Naive thymus-derived CD8-positive, alpha-beta T cell (primary cell): Measurements from ENCODE around the gene HRH1. TPM values are rescaled to one million over a fixed set of nuclear protein-coding genes. Genes with fewer than 3 reads are reported as not detected.
"Not testable (repeated sequence)": the region's sequence is repeated elsewhere in the genome, so short reads cannot be mapped to it uniquely, and the experiment has no call there.

ENCODE experiments used
- ATAC-seq, 2 donors: fragments of 150-1000 bp; cut with Tn5 transposase in 1 of 2; sonication (Bioruptor Pico), chemical (Tn5 transposase) in 1 of 2; 1 replicate in 1 of 2; 2 replicates in 1 of 2; pipeline ENCODE4 v1.10.0; 2021; ENCODE audit warnings: mild to moderate bottlenecking in 2 of 2, moderate library complexity in 2 of 2
- POLR2A ChIA-PET: fragments of 350-600 bp; sonication (Branson Sonifier 250); formaldehyde crosslinking; loops from one replicate; lab custom pipeline; 2021; ENCODE audit warnings: antibody characterized with exemption; lab: Charles Lee
- DNase-seq, 10 donors: peaks; one replicate each; pipeline versions ENCODE4 v3.0.0 to v3.0.0-alpha.2; 2020 to 2022
- H3K27ac Mint-ChIP-seq, 10 donors: one replicate each; pipeline ENCODE4 v1.8.0; 2020 to 2022; ENCODE audit warnings: mild to moderate bottlenecking in 10 of 10, mixed read lengths in 10 of 10, moderate library complexity in 4 of 10, inconsistent platforms in 1 of 10
- H3K27me3 Mint-ChIP-seq, 5 donors: one replicate each; pipeline ENCODE4 v1.8.0; 2021 to 2022; ENCODE audit warnings: mixed read lengths in 5 of 5
- H3K36me3 Mint-ChIP-seq, 3 donors: one replicate each; pipeline ENCODE4 v1.8.0; 2020 to 2022; ENCODE audit warnings: mixed read lengths in 3 of 3, mild to moderate bottlenecking in 2 of 3, inconsistent platforms in 1 of 3
- H3K4me1 Mint-ChIP-seq, 4 donors: one replicate each; pipeline ENCODE4 v1.8.0; 2021 to 2022; ENCODE audit warnings: mixed read lengths in 4 of 4
- H3K4me3 Mint-ChIP-seq, 10 donors: one replicate each; pipeline ENCODE4 v1.8.0; 2020 to 2022; ENCODE audit warnings: mild to moderate bottlenecking in 10 of 10, mixed read lengths in 10 of 10, moderate library complexity in 6 of 10, inconsistent platforms in 1 of 10
- H3K9me3 Mint-ChIP-seq, 9 donors: one replicate each; pipeline ENCODE4 v1.8.0; 2020 to 2022; ENCODE audit warnings: mixed read lengths in 9 of 9, mild to moderate bottlenecking in 3 of 9, inconsistent platforms in 1 of 9, moderate library complexity in 1 of 9
- polyA plus RNA-seq, 3 donors: library from polyadenylated mRNA; unstranded; fragments of 300-500 nt; fragmentation: Illumina TruSeq; gene quantifications; one replicate each; pipeline ENCODE4 v1.2.3, GENCODE V29; 2021
- total RNA-seq, 8 experiments: library from RNA in 2 of 8; stranded (reverse) in 2 of 8; gene quantifications; one replicate each; pipeline ENCODE4 v1.2.3 and lab custom pipeline; 2021 to 2026

Gene HRH1
- total and polyA plus RNA-seq, 5 experiments from 2014 or later: not detected

- H3K27ac Mint-ChIP-seq, DNase-seq, H3K9me3 Mint-ChIP-seq, ATAC-seq, H3K4me3 Mint-ChIP-seq, H3K27me3 Mint-ChIP-seq, POLR2A ChIA-PET, H3K36me3 Mint-ChIP-seq, H3K4me1 Mint-ChIP-seq: not testable (repeated sequence)
These were observed 22.4 kb upstream of the HRH1 start for GRCh38 chr3:11131886-11132285.

- peaks cover 0 to 4% (median 0%) of the 10 kb centered on the region in 5 donors for H3K27me3 Mint-ChIP-seq
- no peaks in the 10 kb centered on the region for H3K36me3 Mint-ChIP-seq
- peaks cover 0 to 5% (median 0%) of the 10 kb centered on the region in 9 donors for H3K9me3 Mint-ChIP-seq
- H3K4me3 Mint-ChIP-seq: no peak overlapping the region
- POLR2A ChIA-PET: no interaction called here
- ATAC-seq: no peak
- H3K4me1 Mint-ChIP-seq: peaks cover 0 to 3% (median 0%) of the 10 kb centered on the region in 4 donors
- H3K27ac Mint-ChIP-seq: no peak overlapping the region
- no peak for DNase-seq
These were observed 21.4 kb upstream of the HRH1 start for GRCh38 chr3:11132861-11133260.

DNA sequence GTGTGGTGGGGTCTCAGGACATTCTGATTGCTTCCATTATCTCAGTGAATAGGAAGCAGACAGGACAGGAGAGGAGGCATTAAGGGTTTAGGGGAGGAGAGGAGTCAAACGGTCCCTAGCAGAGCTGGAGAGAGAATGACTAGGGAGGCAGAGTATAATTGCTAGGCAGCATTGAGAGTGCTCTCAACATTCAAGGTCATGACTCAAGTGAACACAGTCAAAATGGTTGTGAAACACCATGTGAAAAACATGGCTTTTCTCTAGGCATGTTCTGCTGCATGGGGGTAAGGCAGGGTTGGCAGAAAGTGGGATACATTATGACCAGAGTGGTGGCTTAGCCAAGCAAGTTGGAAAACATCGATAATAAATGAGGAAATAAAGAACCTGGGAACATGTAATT lies 19.5 kb upstream of the HRH1 start:
- ATAC-seq: no peak

DNA sequence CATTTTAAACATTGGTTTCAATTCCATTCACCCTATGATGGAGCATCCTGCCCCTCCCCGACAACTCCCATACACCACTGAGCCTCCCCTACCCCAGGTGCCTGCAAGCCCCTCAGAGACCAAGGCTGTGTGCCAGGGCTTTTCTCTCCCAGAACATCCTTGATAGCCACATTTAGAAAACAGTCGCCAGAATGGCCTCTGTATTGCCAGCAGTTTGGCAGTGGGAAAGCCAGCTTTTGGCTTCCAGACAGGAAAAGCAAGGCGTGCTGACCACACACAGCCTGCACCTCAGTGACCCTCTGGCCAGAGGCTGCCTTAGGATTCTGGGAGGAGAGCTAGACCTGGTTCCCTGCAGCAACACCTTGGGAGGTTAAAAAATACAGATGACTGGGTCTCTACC lies 18.2 kb upstream of the HRH1 start:
- Mint-ChIP-seq H3K4me3 (no peak overlapping the region), H3K36me3 (no peaks in the 10 kb centered on the region), H3K4me1 (peaks cover 7 to 18% (median 9%) of the 10 kb centered on the region in 4 donors), H3K27me3 (peaks cover 0 to 9% (median 5%) of the 10 kb centered on the region in 5 donors), H3K9me3 (peaks cover 0 to 5% (median 0%) of the 10 kb centered on the region in 9 donors), H3K27ac (no peak overlapping the region)
- DNase-seq (no peak), ATAC-seq (no peak)
- POLR2A ChIA-PET: no interaction called here

More for the DNA sequence above, 19.5 kb upstream of the HRH1 start:
- POLR2A ChIA-PET: no interaction called here
- Mint-ChIP-seq H3K4me1 (peaks cover 0 to 5% (median 2%) of the 10 kb centered on the region in 4 donors), H3K9me3 (peaks cover 0 to 5% (median 0%) of the 10 kb centered on the region in 9 donors), H3K4me3 (no peak overlapping the region), H3K36me3 (no peaks in the 10 kb centered on the region), H3K27ac (no peak overlapping the region), H3K27me3 (peaks cover 0 to 5% (median 4%) of the 10 kb centered on the region in 5 donors)
- DNase-seq: no peak

- H3K27me3 Mint-ChIP-seq: peaks cover 0 to 9% (median 5%) of the 10 kb centered on the region in 5 donors
- peaks cover 7 to 18% (median 9%) of the 10 kb centered on the region in 4 donors for H3K4me1 Mint-ChIP-seq
- DNase-seq (no peak), ATAC-seq (no peak)
- H3K36me3 Mint-ChIP-seq: no peaks in the 10 kb centered on the region
- H3K27ac Mint-ChIP-seq: no peak overlapping the region
- no peak overlapping the region for H3K4me3 Mint-ChIP-seq
- peaks cover 0 to 5% (median 0%) of the 10 kb centered on the region in 9 donors for H3K9me3 Mint-ChIP-seq
- POLR2A ChIA-PET: no interaction called here
These were observed 17.3 kb upstream of the HRH1 start for GRCh38 chr3:11136830-11137626.

- Mint-ChIP-seq H3K27me3 (peaks cover 0 to 10% (median 7%) of the 10 kb centered on the region in 5 donors), H3K9me3 (peaks cover 0 to 5% (median 0%) of the 10 kb centered on the region in 9 donors), H3K4me1 (peaks cover 7 to 18% (median 9%) of the 10 kb centered on the region in 4 donors), H3K4me3 (no peak overlapping the region), H3K36me3 (no peaks in the 10 kb centered on the region), H3K27ac (no peak overlapping the region)
- DNase-seq: no peak
- POLR2A ChIA-PET: no interaction called here
- ATAC-seq: no peak
These were observed 16.7 kb upstream of the HRH1 start for GRCh38 chr3:11137627-11137959.

- no peak overlapping the region for H3K27ac Mint-ChIP-seq
- H3K4me1 Mint-ChIP-seq: peaks cover 7 to 18% (median 9%) of the 10 kb centered on the region in 4 donors
- POLR2A ChIA-PET: no interaction called here
- H3K27me3 Mint-ChIP-seq: peaks cover 0 to 16% (median 12%) of the 10 kb centered on the region in 5 donors
- DNase-seq: no peak
- ATAC-seq: no peak
- H3K9me3 Mint-ChIP-seq: peaks cover 0 to 5% (median 0%) of the 10 kb centered on the region in 9 donors
- no peak overlapping the region for H3K4me3 Mint-ChIP-seq
- H3K36me3 Mint-ChIP-seq: no peaks in the 10 kb centered on the region
These were observed 15.9 kb upstream of the HRH1 start for GRCh38 chr3:11138371-11138770.

DNA sequence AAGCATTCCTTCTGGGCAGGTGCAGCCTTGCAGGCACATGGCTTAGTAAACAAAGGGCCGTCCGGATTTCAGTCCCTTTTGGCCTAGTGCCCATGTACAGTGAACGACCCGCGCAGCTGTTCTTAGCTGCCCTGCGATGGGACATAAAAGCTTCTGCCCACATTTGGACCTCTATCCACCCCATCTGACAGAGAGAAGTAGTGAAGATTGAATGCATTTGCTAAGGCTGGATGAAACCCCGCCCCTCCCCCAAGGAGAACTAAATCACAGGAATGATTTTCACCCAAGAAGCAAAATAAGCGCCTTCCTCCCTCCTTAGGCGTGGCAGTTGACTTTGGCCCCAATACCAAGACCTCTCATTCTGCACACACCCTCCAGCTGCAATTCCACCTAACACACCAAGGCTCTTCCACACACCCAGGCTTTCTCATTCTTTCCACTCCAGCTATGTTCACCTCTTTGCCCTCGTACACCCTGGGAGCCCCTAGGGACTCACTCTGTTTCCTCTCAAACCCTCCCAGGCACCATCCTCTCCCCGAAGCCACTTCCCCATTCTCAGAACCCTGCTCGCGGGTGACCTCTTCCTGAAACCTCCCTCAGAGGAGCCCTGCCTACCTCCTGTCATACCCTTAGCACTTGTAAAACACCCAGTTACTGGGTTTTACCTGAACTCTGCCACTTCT lies 14.1 kb upstream of the HRH1 start:
- peak; percentile 25 to 59 for ATAC-seq
- Mint-ChIP-seq H3K4me3 (peak overlapping the region in 2 of 10 donors; percentile 14 to 46), H3K9me3 (peaks cover 0 to 5% (median 0%) of the 10 kb centered on the region in 9 donors), H3K4me1 (peaks cover 7 to 24% (median 9%) of the 10 kb centered on the region in 4 donors), H3K27ac (peak overlapping the region in 1 of 10 donors; percentile 9), H3K27me3 (peaks cover under 1 to 28% (median 14%) of the 10 kb centered on the region in 5 donors), H3K36me3 (no peaks in the 10 kb centered on the region)
- DNase-seq: peak in 2 of 10 donors; percentile 30 to 56
- POLR2A ChIA-PET: no interaction called here

GRCh38 chr3:11140713-11141104 lies 13.6 kb upstream of the HRH1 start:
- POLR2A ChIA-PET: no interaction called here
- H3K36me3 Mint-ChIP-seq: no peaks in the 10 kb centered on the region
- H3K27me3 Mint-ChIP-seq: peaks cover 6 to 33% (median 14%) of the 10 kb centered on the region in 5 donors
- peak overlapping the region in 1 of 10 donors; percentile 14 for H3K4me3 Mint-ChIP-seq
- H3K27ac Mint-ChIP-seq: peak overlapping the region in 1 of 10 donors; percentile 9
- DNase-seq (no peak), ATAC-seq (no peak)
- peaks cover 7 to 24% (median 9%) of the 10 kb centered on the region in 4 donors for H3K4me1 Mint-ChIP-seq
- peaks cover 0 to 5% (median 0%) of the 10 kb centered on the region in 9 donors for H3K9me3 Mint-ChIP-seq

GRCh38 chr3:11143476-11143875 lies 10.8 kb upstream of the HRH1 start:
- ATAC-seq: no peak
- H3K4me1 Mint-ChIP-seq: peaks cover 5 to 24% (median 8%) of the 10 kb centered on the region in 4 donors
- POLR2A ChIA-PET: no interaction called here
- peaks cover 10 to 44% (median 15%) of the 10 kb centered on the region in 5 donors for H3K27me3 Mint-ChIP-seq
- DNase-seq: no peak
- no peaks in the 10 kb centered on the region for H3K36me3 Mint-ChIP-seq
- H3K27ac Mint-ChIP-seq: no peak overlapping the region
- H3K4me3 Mint-ChIP-seq: no peak overlapping the region
- H3K9me3 Mint-ChIP-seq: no peaks in the 10 kb centered on the region

GRCh38 chr3:11144996-11145395 lies 9.3 kb upstream of the HRH1 start:
- peaks cover 11 to 44% (median 12%) of the 10 kb centered on the region in 5 donors for H3K27me3 Mint-ChIP-seq
- peak overlapping the region in 1 of 10 donors; percentile 3 for H3K27ac Mint-ChIP-seq
- H3K36me3 Mint-ChIP-seq: no peaks in the 10 kb centered on the region
- DNase-seq: no peak
- H3K4me1 Mint-ChIP-seq: peaks cover 5 to 17% (median 8%) of the 10 kb centered on the region in 4 donors
- POLR2A ChIA-PET: no interaction called here
- no peak for ATAC-seq
- no peak overlapping the region for H3K4me3 Mint-ChIP-seq
- H3K9me3 Mint-ChIP-seq: no peaks in the 10 kb centered on the region

GRCh38 chr3:11145888-11146287 lies 8.4 kb upstream of the HRH1 start:
- no peak overlapping the region for H3K27ac Mint-ChIP-seq
- H3K36me3 Mint-ChIP-seq: no peaks in the 10 kb centered on the region
- no peaks in the 10 kb centered on the region for H3K9me3 Mint-ChIP-seq
- H3K4me3 Mint-ChIP-seq: no peak overlapping the region
- H3K27me3 Mint-ChIP-seq: peaks cover 11 to 44% (median 13%) of the 10 kb centered on the region in 5 donors
- DNase-seq (no peak), ATAC-seq (no peak)
- POLR2A ChIA-PET: no interaction called here
- peaks cover 0 to 8% (median under 1%) of the 10 kb centered on the region in 4 donors for H3K4me1 Mint-ChIP-seq
